HG02852 (cell line): ENCODE data around the gene PADI6.
"Not testable (repeated sequence)": the region's sequence is repeated elsewhere in the genome, so short reads cannot be mapped to it uniquely, and the experiment has no call there.

Source experiments
- ATAC-seq: cut with Tn5 transposase; IDR thresholded peaks from one replicate; pipeline ENCODE4 v1.9.1; 2021; ENCODE audit warnings: mild to moderate bottlenecking, moderate library complexity; ENCODE audit not compliant: unreplicated experiment

Gene PADI6

DNA sequence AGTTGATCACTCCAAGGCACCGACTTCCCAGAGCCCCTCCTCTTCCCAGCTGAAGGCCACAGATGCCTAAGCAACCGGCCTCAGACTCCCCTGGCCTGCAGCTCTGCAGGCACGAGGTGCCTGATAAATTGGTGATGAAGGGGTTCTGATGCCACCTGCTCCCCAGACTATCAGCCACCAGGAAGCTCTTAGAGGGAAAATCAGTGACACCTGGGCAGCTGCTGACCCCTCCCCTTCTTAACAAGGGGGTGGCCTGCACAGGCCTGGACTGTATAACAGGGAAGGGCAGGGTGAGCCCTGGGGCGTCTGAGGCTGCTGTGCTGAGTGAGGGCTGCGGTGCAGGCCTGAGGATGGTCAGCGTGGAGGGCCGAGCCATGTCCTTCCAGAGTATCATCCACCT is at the start of gene PADI6:
TSS of gene PADI6 (plus strand) at position 301 of the 400 bp plus-strand sequence. CDS start at position 351, 50 bp downstream.
- ATAC-seq, result no peak

DNA sequence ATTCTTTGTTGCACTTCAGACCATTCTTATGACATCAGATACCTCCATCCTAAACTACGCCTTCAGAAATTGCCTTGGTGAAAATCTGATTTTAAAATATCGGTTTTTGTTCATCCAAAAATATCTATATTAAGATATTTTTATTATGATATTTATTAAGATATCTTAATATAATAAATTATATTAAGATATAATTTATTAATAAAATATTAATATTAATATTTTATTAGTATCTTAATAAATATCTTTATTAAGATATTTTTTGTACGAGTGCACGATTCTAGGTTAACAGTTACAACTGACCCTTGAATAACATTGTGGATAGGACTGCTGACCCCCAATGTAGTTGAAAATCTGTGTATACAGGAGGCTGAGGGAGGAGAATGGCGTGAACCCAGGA is 43.1 kb upstream of the PADI6 start:
- no peak for ATAC-seq

DNA sequence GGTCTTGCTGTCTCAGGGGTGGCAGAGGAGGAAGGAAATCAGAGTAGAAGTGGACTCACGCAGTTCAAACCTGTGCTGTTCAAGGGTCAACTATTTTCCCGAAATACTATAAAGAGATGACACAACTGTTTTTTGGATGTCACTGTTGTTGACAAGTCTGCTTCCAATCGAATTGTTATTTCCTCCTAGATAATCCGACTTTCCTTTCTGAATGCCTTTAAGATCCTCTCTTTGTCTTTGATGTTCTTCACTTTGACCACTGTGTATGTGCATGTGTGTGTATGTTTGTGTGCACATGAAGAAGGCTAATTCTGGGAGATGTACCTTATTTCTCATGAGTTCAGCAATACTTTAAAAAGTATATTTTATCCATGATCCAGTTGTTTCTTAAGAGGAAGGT is 42.4 kb upstream of the PADI6 start:
- no peak for ATAC-seq

DNA sequence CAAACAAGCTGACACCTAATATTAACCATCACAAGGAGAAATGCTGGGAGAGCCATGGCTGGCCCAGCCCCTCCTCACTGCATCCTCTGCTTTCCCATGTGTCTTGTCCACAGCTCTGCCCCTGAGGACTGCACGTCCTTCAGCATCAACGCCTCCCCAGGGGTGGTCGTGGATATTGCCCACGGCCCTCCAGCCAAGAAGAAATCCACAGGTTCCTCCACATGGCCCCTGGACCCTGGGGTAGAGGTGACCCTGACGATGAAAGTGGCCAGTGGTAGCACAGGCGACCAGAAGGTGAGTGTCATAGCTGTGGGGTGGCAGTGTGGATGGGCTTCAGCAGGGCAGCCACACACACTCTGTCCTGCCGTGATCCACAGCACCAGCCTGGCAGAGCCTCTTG is 41.1 kb upstream of the PADI6 start:
- no peak for ATAC-seq

DNA sequence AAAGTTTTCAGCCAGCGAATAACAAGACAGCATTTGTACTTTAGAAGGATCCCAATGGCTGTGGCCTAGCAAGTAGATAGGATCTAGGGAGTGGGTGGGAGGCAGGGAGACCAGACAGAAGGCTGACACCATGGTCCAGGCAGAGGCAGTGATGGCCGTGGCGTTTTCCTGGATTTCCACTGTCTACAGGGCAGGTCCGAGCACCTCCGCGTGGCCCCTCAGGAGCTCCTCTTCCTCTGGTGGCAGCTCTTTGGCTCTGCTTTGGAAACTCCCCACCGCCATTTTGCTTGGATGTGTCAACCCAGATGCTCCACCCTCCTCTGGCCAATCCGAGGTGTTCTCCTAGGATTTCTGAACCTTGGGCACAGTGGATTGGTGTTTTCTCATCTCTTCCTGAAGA is 38.9 kb upstream of the PADI6 start:
- ATAC-seq, result no peak

DNA sequence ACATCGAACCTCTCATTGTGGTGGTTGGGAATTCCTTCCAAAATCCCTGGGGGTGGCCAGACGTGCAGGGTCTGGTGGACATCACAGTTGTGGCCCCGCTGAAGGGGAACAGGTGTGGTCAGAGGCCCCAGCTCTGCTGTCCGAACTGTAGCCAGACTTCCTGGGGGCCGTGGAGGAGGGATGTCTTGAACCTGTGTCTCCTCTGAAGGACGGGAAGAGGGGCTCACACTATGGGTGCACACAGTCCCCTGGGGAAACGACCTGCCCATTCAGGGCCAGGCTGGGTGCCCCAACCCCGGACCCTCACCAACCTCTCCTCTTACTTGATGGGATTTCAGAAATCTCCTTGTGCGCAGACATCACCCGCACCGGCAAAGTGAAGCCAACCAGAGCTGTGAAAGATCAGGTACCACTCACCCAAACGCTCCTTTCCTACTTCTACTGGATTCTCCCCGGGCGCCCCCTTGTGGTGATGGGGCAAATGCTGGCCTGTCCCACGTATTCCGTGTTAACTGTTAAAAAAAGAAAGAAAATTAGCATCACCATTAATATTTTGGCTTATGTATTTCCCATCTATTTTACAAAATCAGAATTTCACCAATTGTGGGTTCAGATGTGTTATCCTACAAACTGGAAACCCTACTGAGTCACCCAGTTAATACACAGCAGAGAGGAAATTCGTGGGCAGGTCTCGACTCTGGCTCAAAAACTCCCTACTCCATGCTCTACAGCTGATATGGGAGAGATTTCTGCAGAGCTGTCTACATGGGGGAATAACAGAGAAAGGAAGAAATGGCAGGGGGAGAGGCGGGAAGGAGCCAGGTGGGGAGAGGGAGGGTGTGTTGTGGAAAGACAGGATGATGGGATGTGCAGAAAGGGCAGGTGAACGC is 35.9 kb upstream of the PADI6 start:
- no peak for ATAC-seq

DNA sequence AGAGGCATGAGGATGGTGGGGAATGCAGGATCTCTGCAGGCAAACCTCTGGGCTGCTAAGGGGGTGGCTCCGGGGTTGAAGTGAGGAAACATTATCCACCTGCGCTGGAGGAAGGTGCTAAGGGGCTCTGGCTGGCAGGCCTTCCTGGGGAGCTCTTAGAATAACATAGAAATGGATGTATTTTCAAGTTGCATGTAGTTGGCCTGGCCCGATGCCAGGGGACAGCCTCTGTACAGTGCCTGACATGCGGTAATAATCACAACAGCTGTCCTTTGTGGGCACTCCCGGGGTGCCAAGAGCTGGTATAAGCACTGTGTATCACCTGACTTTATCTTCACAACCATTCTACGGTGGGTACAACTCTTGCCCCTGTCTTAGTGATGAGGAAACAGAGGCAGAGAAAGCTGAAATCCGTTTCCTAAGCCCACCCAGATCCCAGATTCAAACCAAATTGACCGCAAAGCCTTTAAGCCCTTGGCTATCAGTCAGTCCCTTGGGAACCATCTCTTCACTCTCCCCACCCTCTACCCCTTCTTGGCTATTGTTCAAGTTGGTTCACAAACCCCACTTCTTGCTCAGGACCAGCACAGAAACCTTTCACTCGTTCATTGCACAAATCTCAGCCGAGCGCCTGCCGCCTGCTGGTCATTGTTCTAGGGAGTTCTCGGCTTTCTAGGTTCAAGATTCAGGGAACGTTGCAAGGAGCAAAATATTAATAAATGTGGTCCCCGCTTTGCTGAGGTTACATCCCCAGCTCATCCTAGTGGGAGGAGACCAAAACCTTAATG is 33.1 kb upstream of the PADI6 start:
- ATAC-seq, result no peak

DNA sequence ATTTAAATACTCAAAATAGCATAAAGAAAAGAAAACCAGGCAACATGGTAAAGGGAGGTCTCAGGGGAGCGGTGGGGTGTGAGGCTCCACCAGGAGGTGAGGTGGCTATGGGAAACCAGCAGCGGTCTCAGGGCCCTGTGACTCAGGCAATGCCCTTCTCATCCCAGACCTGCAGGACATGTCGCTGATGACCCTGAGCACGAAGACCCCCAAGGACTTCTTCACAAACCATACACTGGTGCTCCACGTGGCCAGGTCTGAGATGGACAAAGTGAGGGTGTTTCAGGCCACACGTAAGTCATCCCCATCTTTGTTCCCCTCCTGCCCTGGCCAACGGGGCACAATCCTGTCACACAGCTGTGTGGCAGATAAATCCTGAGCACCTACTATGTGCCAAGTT is 32.5 kb upstream of the PADI6 start:
- ATAC-seq, result no peak

DNA sequence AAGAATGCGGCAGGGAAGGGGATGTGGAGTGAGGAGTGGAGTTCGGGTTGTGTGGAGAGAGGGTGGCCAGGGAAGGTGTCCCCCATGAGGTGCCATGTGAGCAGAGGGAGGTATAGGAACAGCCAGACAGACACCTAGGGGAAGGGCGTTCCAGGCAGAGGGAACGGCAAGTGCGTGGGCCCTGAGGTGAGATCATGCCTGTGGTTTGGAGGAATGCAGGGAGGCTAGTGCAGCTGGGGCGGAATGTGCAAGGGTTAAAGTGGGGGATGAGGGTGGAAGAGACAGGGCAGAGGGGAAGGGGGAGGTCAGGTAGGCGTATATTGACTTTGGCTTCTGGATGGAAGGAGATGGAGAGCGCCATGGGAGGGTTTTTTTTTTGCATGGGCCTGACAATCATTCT is 31.6 kb upstream of the PADI6 start:
- no peak for ATAC-seq

DNA sequence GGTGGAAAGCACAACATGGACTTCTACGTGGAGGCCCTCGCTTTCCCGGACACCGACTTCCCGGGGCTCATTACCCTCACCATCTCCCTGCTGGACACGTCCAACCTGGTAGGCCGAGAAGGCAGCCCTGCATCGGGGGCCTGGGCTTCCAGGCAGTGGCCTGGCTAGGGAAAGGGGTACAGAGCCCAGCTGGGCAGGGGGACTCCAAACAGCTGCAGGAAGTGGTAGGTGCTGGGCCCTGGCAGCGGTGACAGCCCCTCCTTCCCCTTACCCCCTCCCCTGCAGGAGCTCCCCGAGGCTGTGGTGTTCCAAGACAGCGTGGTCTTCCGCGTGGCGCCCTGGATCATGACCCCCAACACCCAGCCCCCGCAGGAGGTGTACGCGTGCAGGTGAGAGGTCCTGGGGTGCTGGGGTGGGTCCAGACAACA is 30.0 kb upstream of the PADI6 start:
- no peak for ATAC-seq

DNA sequence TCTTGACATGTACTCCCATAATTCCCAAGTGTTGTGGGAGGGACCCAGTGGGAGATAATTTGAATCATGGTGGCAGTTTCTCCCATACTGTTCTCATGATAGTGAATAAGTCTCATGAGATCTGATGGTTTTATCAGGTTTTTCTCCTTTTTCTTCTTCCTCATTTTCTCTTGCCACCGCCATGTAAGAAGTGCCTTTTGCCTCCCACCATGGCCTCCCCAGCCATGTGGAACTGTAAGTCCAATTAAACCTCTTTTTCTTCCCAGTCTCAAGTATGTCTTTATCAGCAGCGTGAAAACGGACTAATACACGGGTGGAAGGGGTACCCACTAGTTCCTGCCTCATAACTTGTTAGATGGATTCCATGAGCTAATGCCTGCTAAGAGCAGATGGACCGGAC is 26.5 kb upstream of the PADI6 start:
- not testable (repeated sequence) for ATAC-seq

DNA sequence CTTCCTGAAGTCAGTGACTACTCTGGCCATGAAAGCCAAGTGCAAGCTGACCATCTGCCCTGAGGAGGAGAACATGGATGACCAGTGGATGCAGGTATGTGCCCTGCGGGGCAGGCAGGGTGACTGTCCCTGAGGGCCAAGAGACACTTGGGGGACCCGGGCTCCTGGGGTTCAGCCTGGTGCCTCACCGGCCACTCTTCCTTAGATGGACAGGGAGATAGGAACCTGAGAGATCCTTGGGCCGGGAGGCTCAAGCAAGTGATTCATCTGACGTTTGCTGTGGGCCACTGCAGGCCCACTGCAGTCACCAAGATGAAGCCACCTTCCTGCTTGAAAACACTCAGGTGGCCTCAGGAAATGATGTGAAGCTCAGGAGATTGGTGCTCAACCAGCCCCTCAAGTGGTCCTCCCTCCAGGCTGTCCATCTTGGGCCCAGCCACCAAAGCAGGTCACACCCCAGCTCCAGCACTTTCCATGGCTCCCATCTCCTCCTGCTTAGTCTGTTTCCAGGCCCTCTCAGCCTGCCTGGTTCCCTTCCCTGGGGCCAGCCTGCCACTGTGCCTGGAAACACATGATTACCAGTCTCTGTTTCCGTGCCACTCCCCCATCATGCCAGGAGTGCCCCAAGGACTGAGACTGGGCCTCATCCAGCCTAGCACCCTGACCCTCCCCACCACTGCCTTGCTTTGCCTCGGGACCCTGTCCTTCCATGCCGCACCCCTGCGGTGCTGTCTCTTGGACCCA is 25.8 kb upstream of the PADI6 start:
- no peak for ATAC-seq

DNA sequence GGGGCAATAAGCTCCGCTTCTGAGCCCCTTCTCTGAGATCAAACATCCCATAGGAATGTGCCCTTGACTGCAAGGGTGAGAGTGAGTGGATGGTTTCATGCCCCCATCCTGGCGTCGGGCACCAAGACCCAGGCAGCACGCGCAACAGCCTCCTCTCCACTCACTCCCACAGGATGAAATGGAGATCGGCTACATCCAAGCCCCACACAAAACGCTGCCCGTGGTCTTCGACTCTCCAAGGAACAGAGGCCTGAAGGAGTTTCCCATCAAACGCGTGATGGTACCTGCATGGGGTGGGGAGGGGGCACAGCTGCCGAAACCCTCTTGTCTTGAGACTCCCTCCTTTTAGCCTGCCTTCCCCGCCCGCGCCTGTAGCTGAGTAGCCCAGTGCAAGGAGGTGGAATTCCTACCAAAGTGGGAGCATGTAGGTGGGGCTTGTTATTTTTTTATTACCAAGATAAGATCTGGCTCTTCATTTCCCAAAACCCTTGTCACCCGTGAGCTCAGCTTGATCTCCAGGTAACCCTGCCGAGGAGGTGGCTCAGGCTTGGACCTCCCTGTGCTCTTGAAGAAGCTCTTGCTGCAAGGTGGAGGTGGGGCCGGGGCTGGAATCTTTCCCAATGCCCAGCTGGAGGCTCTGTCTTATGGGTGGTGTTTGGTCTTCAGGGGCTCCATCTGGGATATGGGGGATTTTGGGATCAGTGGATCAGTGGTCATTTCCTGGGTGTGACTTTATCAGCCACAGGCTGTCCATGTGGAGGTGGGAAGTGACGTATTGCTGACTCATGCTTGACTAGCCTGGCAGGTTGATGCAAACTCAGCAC is 24.0 kb upstream of the PADI6 start:
- no peak for ATAC-seq

DNA sequence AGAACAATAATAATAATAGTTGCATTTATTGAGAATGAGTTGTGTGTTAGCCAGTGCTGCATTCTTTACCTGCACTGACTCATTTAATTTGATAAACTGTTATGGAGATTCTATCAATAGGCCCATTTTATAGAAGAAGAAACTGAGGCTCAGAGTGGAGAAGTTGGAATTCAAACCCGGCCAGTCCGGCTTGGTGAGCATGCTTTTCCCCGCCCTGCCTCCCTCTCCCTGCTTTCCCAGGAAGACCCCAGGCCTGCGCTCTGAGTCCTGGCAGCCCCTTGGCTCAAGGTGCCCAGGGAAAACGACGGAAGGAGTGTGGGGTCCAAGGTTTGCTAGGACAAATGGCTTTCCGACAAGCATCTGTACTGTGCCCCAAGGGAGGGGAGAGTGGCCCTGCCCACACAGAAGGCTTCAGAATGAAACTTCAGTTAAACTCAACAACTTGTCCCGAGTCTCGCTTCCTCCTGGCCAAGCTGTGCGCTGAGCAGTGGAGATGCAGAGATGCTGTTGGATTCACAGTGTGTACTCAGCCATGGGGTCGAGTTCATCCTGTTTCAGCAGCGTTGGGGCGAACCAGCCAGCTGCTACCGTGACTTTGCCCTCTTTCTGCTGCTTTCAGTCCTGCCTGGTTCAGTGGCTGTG is 23.3 kb upstream of the PADI6 start:
- no peak for ATAC-seq

DNA sequence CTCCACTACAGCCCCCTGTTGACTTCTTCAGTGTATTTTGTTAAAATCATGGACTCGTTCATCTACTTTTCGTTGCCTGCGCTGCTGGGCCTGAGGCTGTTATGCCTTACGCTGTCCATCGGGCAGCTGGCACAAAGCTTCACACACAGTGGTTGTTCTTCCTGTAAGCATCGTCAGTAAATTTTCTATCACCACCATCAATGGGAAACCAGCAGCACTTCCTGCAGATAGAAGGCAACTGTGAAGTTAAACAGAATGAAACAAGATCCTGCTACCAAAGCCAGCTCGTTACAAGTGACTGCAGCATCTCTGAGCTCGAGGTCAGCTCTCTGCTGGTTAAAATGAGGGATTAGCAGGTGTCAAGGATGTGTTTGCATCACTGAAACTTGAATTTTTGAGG is 21.9 kb upstream of the PADI6 start:
- no peak for ATAC-seq

DNA sequence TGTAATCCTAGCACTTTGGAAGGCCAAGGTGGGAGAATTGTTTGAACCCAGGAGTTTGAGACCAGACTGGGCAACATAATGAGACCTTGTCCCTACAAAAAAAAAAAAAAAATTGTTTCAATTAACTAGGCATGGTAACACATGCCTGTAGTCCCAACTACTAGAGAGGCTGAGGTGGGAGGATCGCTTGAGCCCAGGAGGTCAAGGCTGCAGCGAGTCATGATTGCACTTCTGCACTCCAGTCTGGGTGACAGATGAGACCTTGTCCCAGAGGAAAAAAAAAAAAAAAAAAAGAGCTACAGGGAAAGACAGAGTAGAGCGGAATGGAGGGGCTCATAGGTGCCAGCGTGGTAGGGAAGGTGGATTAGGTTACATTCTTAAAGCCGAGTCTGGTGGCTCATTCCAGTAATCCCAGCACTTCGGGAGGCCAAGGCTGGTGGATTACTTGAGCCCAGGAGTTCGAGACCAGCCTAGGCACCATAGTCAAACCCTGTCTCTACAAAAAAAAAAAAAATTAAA is 21.0 kb upstream of the PADI6 start:
- ATAC-seq, result no peak

DNA sequence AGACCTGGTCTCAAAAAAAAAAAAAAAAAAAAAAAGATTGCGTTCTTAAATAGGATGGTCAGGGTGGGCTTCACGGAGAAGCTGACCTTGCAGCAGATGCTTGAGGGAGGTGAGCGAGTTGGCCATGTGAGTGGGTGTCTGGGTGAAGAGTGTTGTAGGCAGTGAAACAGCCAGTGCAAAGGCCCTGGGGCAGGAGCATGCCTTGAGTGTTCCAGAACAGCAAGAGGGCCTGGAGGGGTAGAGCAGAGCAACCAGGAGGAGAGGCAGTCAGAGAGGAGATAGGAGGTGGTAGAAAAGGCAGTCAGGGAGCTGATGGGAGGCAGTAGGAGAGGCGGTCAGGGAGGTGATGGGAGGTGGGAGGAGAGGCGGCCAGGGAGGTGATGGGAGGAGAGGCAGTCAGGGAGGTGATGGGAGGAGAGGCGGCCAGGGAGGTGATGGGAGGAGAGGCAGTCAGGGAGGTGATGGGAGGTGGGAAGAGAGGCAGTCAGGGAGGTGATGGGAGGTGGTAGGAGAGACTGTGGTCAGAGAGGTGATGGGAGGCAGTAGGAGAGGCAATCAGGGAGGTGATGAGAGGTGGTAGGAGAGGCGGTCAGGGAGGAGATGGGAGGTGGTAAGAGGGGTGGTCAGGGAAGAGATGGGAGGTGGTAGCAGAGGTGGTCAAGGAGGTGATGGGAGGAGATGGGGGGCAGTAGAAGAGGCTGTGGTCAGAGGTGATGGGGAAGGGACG is 20.2 kb upstream of the PADI6 start:
- no peak for ATAC-seq

DNA sequence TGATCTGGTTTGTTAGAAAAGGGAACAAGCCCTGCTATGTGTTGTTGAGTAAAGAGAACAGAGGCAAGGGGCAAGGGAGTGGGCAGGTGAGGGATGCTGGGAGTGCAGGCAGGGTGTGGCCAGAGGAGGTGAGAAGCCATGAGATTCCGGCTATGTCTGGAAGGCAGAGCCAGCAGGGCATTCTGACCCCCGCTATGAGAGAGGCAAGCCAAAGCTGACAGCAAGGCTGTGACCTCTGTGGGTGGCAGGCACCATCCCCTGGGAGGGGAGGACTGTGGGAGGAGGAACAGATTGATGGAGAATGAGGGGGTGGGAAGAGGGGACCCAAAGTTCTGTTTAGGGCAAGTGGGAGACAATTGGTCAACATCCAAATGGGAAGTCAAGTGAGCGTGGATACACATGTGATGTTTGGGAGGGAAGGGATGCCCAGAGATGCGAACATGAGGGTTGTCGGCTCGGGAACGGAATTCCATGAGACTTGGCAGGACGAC is 19.5 kb upstream of the PADI6 start:
- ATAC-seq, result no peak

DNA sequence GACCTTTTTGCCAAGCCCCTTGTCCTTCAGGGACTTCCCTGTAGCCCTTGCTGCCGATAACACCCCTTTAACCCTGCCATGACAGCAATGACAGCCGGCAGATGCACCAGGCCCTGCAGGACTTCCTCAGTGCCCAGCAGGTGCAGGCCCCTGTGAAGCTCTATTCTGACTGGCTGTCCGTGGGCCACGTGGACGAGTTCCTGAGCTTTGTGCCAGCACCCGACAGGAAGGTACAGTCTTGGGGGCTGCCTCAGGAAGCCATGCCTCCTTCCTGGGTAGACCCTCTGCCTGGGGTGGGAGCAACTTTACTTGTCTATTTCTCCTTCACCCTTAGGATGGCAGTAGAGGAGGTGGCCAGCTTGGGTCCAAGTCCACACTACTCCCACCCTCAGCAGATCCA is 16.1 kb upstream of the PADI6 start:
- no peak for ATAC-seq
